GM19467 (cell line): Measurements from ENCODE around the gene TTC33.

Experiments
- ATAC-seq: cut with Tn5 transposase; IDR thresholded peaks from one replicate; pipeline ENCODE4 v1.9.1; 2021; ENCODE audit warnings: mild to moderate bottlenecking, moderate library complexity; ENCODE audit not compliant: unreplicated experiment

TTC33 gene

GRCh38 chr5:40524677-40525076 lies 231.1 kb downstream of the TTC33 start:
- ATAC-seq, result no peak

- ATAC-seq, result no peak
Measured at GRCh38 chr5:40521925-40522324, 233.8 kb downstream of the TTC33 start.

GRCh38 chr5:40521108-40521785 lies 234.5 kb downstream of the TTC33 start:
- no peak for ATAC-seq

GRCh38 chr5:40518485-40518917 lies 237.3 kb downstream of the TTC33 start:
- ATAC-seq, result no peak

- ATAC-seq, result no peak
Measured at GRCh38 chr5:40515476-40515875, 240.3 kb downstream of the TTC33 start.

GRCh38 chr5:40514976-40515375 lies 240.8 kb downstream of the TTC33 start:
- no peak for ATAC-seq

- ATAC-seq, result no peak
Measured at GRCh38 chr5:40511801-40512200, 244.0 kb downstream of the TTC33 start.

GRCh38 chr5:40507095-40507494 lies 248.7 kb downstream of the TTC33 start:
- ATAC-seq, result no peak

GRCh38 chr5:40505031-40505430 lies 250.7 kb downstream of the TTC33 start:
- no peak for ATAC-seq

GRCh38 chr5:40503439-40503838 lies 252.3 kb downstream of the TTC33 start:
- no peak for ATAC-seq

- no peak for ATAC-seq
Measured at GRCh38 chr5:40502736-40503135, 253.0 kb downstream of the TTC33 start.

GRCh38 chr5:40501711-40502444 lies 253.9 kb downstream of the TTC33 start:
- ATAC-seq, result no peak

GRCh38 chr5:40499518-40500273 lies 256.1 kb downstream of the TTC33 start:
- no peak for ATAC-seq

- no peak for ATAC-seq
Measured at GRCh38 chr5:40499007-40499406, 256.8 kb downstream of the TTC33 start.

GRCh38 chr5:40497573-40497972 lies 258.2 kb downstream of the TTC33 start:
- ATAC-seq, result no peak

- no peak for ATAC-seq
Measured at GRCh38 chr5:40495237-40495635, 260.5 kb downstream of the TTC33 start.

- no peak for ATAC-seq
Measured at GRCh38 chr5:40494631-40495236, 261.0 kb downstream of the TTC33 start.

- no peak for ATAC-seq
Measured at GRCh38 chr5:40492056-40492455, 263.7 kb downstream of the TTC33 start.

- ATAC-seq, result no peak
Measured at GRCh38 chr5:40491644-40492043, 264.1 kb downstream of the TTC33 start.

- no peak for ATAC-seq
Measured at GRCh38 chr5:40490464-40491111, 265.2 kb downstream of the TTC33 start.

GRCh38 chr5:40489421-40489820 lies 266.3 kb downstream of the TTC33 start:
- ATAC-seq, result no peak
